Ectodermal cell (in vitro differentiated cells): Measurements from ENCODE around the gene MYO15A.

Experiments used
- H3K27ac ChIP-seq: 2 replicates; pipeline ENCODE4 v1.7.0; 2013; ENCODE audit warnings: mild to moderate bottlenecking, low read depth, low read length; ENCODE audit not compliant: insufficient read depth, poor library complexity, severe bottlenecking
- H3K27me3 ChIP-seq: 2 replicates; pipeline ENCODE4 v1.7.0; 2013; ENCODE audit warnings: mild to moderate bottlenecking, low read length; ENCODE audit not compliant: insufficient read depth, control insufficient read depth, poor library complexity, severe bottlenecking
- H3K36me3 ChIP-seq: one replicate; pipeline ENCODE4 v1.7.0; 2013; ENCODE audit warnings: low read length; ENCODE audit not compliant: control insufficient read depth, insufficient read depth
- H3K4me1 ChIP-seq: one replicate; pipeline ENCODE4 v1.7.0; 2013; ENCODE audit warnings: low read length; ENCODE audit not compliant: control insufficient read depth, insufficient read depth
- H3K4me3 ChIP-seq: 2 replicates; pipeline ENCODE4 v1.7.0; 2013; ENCODE audit warnings: low read depth, low read length, control low read depth; ENCODE audit not compliant: insufficient read depth
- H3K9me3 ChIP-seq: 2 replicates; pipeline ENCODE4 v1.7.0; 2013; ENCODE audit warnings: mild to moderate bottlenecking, low read length, moderate library complexity; ENCODE audit not compliant: control insufficient read depth
- WGBS, 2 experiments: methylation state at CpG; one replicate each; pipeline ENCODE4 v1.1.7; 2013; ENCODE audit warnings: missing lambda C conversion rate in 2 of 2; 5-methylcytosine and 5-hydroxymethylcytosine counted together

MYO15A gene

GRCh38 chr17:18227635-18228034 lies 119.1 kb downstream of the MYO15A start:
- peaks cover 69% of the 10 kb centered on the region for H3K4me1 ChIP-seq
- no peaks in the 10 kb centered on the region for H3K27me3 ChIP-seq
- H3K27ac ChIP-seq = no peak overlapping the region
- 96 to 97% methylated on average over 5 of the region's 5 CpGs for whole genome bisulfite sequencing, 2 experiments
- H3K9me3 ChIP-seq = no peaks in the 10 kb centered on the region
- peaks cover 6% of the 10 kb centered on the region for H3K36me3 ChIP-seq
- H3K4me3 ChIP-seq = no peak overlapping the region

GRCh38 chr17:18228176-18228682 lies 119.7 kb downstream of the MYO15A start:
- Histone ChIP-seq H3K27ac (no peak overlapping the region), H3K9me3 (no peaks in the 10 kb centered on the region), H3K4me3 (no peak overlapping the region), H3K36me3 (peaks cover 9% of the 10 kb centered on the region), H3K4me1 (peaks cover 67% of the 10 kb centered on the region), H3K27me3 (no peaks in the 10 kb centered on the region)
- WGBS, 2 experiments = 91 to 93% methylated on average over 10 of the region's 10 CpGs

- Histone ChIP-seq H3K27me3 (no peaks in the 10 kb centered on the region), H3K9me3 (no peaks in the 10 kb centered on the region), H3K36me3 (peaks cover 20% of the 10 kb centered on the region), H3K4me1 (peaks cover 57% of the 10 kb centered on the region), H3K4me3 (no peak overlapping the region), H3K27ac (no peak overlapping the region)
- 89 to 94% methylated on average over 4 of the region's 4 CpGs for WGBS, 2 experiments
These were observed 120.7 kb downstream of the MYO15A start for GRCh38 chr17:18229254-18229653.
